Stimulated activated CD4-positive, alpha-beta T cell treated with anti-CD3 and anti-CD28 coated beads, Interleukin-1b, Interleukin-23, amount 100 ng/mL, for 24 hours (primary cell): Measurements from ENCODE around the gene PDPK1.
A peak's percentile ranks its signal among the peaks of the same experiment; 100 is the strongest.
"Not testable (repeated sequence)": the region's sequence is repeated elsewhere in the genome, so short reads cannot be mapped to it uniquely, and the experiment has no call there.

Experiments used
- DNase-seq, 4 experiments: peaks; one replicate each; pipeline ENCODE4 v3.0.0-alpha.2; 2020; ENCODE audit warnings: low read depth in 4 of 4, low spot score in 1 of 4

Gene PDPK1

DNA sequence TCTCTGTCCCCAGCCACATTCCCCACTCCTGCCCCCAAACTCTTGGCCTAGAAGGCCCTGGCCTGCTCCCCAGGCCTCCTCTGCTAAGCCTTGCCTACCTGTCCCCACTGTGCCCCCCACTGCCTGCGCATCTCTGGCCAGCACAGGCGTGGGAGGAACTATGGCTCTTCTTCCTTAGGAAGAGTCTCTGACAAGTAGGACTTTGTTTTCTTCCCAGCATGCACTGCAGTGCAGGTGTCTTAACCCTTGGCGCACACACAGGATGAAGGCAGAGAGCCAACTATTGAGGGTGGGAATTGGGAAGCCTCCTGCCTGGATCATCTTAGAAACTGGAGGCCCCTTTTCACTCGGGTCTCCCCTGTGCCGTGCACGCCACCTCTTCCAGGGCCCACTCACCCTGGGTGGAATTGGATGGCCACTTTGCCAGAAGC lies 14.0 kb upstream of the PDPK1 start:
- no peak for DNase-seq

DNA sequence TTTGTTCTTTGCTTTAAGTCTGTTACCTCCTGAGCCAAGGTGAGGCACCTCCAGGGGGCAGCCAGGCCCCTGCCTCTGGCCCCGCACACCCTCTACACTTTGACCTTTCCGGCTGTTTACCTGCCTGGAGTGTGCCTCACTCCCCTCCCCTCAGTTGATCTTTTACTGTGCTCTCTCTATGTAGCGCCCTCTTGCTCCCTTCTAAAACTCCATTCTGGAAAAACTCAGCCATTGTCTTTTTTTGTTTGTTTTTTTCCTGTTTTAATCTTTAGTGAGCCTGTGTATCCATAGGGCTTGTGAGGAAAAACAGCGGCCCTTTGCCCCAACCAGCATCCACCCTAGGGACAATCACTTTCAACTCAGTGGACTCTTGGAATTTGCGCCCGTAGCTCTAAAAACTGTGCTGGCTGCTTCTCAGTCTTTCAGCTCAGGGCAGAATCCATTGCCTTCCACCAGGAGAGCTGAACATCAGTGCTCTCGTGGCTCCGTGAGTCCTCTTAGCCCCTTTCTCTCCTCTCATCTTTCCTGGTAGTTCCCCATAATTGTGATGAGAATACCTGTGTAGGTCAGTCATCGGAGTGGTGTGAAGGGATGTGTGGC lies 13.4 kb upstream of the PDPK1 start:
- no peak for DNase-seq

DNA sequence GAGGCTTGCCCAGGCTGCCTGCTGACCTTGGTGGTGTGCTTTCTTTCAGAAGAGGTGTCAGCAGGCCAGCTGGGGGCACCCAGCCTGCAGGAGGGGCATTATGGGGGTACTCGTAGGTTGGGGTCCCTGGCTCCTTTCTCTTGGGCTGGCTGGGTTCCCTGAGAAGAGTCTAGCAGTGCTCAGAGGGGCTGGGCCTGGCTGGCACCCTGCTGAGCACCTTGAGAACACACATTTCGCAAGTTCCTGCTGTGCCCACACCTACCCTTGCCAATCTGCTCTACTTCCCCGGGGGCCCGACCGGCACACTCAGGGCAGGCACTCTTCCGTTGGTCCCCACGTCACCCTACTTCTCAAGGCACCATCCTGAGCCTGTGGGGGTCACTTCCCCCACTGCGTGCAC lies 11.7 kb upstream of the PDPK1 start:
- DNase-seq: no peak

DNA sequence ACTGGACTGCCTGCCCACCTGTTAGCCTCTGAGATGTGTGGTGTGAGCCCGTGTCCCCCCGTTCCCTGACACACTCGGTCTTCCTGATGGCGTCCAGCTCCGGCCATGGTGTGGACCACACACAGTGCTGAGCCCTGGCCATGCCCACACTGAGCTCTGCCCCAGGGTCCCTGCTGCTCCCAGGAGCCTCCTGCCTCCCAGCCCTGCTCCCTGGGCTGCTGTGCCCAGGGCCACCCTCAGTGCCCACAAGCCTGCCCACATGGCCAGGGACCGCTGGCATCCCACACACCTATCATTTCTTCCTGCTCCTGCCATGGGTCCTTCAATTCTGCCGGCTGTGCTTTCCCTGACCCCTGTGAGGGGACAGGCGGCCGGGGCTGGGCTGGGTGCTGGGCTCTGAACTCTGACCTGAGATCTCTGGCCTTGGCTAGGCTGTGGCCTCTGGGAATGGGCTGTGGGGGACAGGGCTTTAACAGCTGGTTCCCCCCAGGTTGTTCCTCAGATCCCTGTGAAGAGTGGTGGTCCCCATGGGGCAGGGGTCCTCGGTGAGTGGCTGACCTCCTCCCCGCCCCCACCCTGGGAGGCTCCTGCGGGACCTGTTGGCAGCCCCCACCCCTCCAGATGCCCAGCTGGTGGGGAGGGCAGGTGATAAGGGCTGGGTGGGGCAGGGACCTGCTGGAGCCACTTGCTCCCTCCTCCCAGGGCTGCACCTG lies 10.6 kb upstream of the PDPK1 start:
- DNase-seq: no peak

DNA sequence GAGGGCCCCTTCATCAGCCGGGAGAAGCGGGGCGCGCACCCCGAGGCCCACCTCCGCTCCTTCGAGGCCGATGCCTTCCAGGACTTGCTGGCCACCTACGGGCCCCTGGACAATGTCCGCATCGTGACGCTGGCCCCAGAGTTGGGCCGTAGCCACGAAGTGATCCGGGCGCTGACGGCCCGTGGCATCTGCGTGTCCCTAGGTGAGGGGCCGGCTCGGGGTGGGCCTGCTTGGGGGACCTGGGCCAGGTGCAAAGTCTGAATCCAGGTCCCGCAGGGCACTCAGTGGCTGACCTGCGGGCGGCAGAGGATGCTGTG lies 10.1 kb upstream of the PDPK1 start:
- no peak for DNase-seq

DNA sequence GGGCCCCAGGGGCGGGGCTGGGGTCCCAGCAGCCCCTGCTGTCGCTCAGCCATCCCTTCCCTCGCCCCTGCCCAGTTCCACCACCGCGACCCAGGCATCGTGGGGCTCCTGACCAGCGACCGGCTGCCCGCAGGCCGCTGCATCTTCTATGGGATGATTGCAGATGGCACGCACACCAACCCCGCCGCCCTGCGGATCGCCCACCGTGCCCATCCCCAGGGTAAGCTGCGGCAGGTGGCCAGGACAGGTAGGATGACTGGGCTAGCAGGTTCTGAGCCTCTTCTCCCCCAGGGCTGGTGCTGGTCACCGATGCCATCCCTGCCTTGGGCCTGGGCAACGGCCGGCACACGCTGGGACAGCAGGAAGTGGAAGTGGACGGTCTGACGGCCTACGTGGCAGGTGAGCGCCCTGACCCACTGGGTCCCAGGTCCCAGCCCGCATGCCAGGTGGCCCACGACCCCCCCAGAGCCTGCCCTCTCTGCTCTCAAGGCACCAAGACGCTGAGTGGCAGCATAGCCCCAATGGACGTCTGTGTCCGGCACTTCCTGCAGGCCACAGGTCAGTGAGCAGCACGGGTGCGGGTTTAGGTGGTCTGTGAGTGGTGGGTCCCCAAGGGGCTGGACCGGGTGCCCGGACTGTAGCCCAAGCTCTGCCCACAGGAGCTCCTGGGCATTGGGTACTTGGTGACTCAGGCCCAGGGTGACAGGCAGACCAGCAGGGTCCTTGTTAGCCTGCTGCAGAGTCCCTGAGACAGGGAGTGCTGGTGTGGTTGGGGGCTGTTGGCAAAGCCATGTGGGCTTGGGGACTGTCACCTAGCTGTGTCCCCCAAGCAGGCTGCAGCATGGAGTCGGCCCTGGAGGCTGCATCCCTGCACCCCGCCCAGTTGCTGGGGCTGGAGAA lies 9.4 kb upstream of the PDPK1 start:
- no peak for DNase-seq

DNA sequence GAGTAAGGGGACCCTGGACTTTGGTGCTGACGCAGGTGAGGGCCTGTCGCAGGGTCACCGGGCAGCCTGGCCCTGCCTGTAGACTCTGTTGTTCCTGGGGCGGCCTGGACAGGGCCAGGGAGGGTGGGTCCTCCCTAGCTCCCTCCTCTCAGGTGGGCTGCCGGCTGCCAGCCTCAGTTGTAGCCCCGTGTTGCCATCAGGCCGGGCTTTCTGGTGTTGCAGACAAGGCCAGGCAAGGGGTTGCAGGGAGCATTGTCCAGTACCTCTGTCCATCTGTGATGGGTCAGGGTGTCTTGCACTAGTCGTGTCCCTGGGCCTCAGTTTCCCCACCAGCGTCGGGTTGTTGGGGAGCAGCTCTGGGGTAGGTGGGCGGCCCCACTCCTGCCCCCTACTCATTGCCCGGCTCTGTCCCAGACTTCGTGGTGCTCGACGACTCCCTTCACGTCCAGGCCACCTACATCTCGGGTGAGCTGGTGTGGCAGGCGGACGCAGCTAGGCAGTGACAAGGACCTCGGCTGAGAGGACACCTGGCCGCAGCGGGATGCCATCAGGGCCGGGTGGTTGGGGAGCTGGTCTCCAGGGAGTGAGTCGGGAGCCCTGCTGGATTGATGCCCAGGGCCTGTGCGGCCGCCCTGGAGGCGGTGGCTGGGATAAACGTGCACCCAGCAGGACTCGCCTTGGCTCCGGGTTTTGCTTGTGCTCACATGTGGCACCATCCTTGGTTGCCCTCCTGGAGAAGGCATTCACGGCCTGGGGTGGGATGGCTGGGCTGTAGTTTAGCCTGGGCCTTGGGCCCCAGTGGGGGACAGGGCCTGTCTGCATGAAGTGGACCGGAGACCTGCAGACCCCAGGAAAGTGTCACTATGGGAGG lies 8.5 kb upstream of the PDPK1 start:
- DNase-seq: no peak

DNA sequence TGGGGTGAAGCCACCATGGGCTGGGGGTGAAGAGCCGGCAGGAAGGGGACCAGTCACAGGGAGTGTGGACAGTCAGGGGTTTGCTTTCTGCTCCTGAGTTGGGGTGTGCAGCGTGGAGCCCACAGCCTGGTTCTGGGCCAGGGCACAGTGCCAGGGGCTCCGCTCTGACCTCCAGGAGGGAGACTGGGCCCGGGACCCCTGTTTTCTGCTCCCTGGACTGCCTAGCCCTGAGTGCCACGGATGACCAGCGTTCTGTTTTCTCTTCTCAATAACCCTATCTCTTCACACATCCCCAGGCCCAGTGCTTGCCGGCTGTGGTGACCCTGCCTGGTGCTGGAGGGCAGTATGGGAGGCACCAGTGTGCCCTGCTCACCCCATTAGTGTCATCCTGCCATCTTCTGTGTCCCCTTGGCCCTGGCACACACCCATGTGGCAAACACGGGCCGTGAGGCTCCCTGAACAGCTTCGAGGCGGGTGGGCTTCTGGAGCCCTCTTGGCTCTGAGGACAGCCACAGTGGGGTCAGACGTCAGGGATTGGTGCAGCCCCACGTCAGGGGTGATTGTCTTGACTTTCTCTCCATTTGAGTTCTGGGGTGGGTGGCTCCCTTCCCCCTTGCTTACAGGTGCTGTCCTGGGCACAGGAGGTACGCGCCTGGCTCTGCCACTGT lies 7.7 kb upstream of the PDPK1 start:
- no peak for DNase-seq

DNA sequence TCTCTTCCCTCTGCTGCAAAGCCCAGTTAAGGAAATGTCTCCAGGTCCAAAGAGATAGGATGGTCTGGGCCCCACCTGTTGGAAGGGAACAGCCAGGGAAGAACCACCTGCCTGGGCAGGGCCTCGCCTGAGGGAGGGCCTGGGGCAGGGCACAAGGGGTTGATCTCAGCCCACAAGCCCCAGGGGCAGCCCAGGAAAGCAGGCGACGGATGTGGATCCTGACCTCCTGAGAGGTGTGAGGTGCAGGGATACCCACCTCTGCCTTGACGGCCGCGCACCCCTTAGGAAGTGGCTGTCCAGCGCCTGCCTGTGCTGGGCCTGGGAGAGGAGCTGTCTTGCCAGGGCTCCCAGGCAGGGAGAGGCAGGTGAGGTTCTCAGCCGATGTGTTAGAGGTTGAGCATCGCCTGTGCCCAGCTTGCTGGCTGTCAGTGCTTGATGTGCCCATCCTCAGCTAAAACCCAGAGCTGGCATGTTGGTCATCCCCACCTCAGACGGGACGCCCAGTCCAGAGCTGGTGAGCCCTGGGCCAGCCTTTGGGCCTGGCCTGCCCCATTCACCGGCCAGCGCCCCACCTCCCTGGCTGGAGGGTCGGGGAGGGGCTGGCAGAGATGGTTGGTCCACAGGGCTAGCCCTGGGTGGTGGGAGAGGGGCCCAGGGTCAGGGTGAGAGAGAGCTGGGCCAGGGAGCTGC lies 7.0 kb upstream of the PDPK1 start:
- DNase-seq: no peak

DNA sequence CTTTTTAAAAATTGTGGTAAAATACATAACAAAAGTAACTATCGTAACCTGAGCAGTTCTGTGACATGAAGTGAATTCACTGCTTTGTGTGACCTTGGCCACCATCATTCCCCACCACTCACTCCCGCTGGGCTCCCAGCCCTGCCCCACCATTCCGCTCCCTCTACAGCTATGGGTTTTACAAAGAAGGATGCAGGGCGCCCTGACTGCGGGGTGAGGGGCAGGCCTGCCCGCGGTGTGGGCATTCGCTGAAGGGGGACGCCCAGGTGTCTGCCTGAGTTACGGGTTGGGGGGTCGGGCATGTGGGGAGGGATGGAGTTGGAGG lies 6.5 kb upstream of the PDPK1 start, which contains the start of gene CEMP1:
CEMP1 (minus strand) TSS at position 38 of the 325 bp plus-strand sequence. CDS start 335 bp downstream, outside the sequence.
- DNase-seq: no peak

DNA sequence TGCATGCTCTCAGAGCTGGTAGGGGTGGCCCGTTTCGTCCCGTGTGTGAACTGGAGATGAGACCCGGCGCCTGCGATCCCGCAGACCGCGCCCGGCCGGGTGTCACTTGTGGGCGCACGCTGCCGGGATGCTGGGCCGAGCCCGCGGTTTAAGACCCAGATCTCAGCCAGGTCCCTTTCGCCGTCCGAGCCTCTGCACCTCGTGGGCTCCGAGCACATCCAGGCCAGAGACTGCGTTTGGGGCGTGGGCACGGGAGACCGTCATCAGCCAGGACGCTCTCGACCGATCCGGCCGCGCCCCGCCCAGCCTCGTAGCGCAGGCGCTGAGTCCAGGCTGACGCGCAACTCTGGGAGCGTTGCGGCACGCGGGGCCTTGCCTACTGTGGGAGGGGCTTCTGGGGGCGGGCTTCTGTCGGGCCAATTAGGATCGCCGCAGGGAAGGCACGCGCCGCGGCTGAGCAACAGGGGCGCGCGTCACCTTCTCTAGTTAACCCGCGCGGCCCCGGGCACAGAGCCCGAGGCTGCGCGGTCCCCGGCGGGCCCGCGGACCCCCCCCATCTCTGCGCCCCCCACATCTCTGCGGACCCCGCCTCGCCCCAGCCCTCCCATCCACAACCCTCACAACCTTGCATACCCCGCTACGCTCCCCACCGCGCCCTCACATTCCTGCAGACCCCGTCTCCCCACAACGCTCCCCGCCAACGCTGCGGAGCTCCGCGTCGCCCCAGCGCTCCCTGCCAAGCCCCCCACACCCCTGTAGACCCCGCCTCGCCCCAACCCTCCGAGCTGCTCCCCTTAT lies 5.9 kb upstream of the PDPK1 start:
- peak; percentile 86 to 98 (median 95) for DNase-seq

DNA sequence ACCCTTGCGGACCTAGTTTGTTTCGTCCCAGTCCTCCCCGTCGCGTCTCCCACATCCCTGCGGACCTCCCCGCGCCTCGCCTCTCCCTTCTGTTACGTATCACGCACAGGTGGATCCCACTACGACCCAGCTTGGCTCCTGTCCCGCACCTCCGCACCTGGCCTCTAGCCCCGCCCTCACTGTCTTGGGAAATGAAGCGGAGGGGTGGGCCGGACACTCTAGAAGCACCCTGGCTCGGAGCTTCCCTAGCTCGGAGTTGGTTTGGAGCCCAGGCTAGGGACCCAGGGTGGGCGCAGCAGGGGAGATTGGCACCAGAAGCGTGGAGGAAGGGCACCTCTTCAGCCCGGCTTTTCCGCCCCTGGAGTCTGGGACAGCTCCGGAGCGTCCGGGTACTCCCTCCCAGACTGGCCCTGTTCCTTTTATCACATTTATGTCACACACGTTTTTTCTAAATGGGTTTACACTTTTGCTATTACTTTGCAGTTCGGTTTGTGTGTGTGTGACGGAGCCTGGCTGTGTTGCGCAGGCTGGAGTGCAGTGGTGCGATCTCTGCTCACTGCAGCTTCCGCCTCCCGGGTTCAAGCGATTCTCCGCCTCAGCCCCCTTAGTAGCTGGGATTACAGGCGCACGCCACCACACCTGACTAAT lies 5.2 kb upstream of the PDPK1 start:
- peak in 2 of 4 experiments; percentile 39 to 45 for DNase-seq

DNA sequence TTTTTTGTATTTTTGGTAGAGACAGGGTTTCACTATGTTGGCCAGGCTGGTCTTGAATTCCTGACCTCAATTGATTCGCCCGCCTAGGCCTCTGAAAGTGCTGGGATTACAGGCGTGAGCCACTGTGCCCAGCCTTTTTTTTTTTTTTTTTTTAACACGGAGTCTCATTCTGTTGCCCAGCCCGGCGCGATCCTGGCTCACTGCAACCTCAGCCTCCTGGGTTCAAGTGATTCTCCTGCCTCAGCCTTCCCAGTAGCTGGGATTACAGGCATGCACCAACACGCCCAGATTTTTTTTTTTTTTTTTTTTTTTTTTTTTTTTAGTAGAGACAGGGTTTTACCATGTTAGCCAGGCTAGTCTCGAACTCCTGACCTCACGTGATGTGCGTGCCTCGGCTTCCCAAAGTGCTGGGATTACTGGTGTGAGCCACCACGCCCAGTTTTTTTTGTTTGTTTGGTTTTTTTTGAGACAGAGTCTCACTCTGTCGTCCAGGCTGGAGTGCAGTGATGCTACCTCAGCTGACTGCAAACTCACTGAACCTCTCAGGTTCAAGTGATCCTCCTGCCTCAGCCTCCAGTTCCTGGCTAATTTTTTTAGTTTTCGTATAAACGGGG lies 4.6 kb upstream of the PDPK1 start:
- not testable (repeated sequence) for DNase-seq

DNA sequence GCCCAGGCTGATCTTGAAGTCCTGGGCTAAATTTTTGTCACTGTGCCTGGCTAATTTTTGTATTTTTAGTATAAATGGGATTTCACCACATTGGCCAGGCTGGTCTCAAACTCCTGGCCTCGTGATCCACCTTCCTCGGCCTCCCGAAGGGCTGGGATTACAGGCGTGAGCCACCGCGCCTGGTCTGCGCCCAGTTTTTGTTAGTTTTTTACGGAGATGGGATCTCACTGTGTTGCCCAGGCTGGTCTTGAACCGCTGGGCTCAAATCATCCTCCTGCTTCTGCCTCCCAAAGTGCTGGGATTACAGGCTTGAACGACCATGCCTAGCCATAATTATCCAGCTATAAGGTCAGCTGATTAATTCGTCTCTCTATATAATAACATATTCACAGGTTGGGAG lies 3.9 kb upstream of the PDPK1 start:
- DNase-seq: no peak

DNA sequence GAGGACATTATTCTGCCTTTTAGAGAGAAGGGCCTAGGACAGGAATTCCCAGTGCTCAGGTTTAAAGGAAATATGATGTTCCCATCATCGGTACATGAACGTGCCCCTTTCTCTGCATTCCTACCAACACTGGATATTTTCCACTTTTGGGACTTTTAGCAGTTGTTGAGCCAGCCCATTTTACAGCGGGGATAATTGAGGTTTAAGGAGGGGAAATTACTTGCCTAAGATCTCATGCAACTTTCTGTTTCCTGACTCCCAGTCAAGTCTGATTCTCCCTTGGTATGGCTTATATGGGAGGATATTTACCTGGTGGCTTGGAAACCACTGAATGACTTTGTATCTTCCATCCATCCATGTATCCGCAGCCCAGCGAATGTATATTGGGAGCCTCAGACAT lies 3.5 kb upstream of the PDPK1 start:
- not testable (repeated sequence) for DNase-seq

DNA sequence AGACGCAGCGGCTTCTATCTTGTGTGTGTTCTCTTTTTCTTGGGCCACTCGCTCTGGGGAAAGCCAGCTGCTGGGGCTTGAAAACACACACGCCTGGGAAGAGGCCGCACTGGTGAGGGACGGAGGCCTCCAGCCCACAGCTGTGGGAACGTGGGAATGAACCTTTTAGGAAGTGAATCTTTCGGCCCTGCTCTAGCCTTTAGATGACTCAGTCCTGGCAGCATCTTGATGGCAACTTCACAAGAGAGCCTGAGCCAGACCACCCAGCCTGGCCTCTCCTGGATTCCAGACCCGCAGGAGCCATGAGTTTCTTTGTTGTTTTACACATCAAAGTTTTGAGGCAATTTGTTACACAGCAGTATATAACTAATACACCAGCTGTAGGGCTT lies 2.2 kb upstream of the PDPK1 start:
- DNase-seq: no peak

DNA sequence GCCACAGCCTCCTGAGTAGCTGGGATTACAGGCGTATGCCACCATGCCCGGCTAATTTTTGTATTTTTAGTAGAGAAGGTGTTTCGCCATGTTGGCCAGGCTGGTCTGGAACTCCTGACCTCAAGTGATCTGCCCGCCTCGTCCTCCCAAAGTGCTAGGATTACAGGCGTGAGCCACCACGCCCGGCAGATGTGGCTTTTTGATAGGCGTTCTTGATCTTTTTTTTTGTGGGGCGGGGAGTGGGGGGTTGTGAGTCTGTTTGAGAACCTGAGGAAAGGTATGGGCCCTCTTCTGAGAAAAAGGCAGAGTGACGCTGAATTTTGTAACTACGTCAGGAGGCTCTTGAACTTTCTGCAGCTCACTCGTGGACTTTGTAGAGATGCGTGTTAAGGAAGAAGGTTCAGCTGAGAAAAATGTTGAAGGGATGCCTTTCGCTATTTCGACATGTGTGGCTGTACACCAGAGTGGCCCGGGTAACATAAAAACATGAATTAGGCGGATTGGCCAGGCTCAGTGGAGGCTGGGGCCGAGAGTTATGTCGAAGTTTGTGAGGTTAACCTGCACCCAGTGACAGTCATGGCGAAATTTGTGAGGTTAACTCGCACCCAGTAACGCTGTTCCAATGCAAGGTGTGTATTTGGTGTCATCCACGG lies 1.5 kb downstream of the PDPK1 start:
- not testable (repeated sequence) for DNase-seq
